GM21786 (cell line): Measurements from ENCODE around the gene FADS1.

Experiments used
- ATAC-seq: cut with Tn5 transposase; IDR thresholded peaks from one replicate; pipeline ENCODE4 v1.9.1; 2021; ENCODE audit not compliant: unreplicated experiment

Gene FADS1

DNA sequence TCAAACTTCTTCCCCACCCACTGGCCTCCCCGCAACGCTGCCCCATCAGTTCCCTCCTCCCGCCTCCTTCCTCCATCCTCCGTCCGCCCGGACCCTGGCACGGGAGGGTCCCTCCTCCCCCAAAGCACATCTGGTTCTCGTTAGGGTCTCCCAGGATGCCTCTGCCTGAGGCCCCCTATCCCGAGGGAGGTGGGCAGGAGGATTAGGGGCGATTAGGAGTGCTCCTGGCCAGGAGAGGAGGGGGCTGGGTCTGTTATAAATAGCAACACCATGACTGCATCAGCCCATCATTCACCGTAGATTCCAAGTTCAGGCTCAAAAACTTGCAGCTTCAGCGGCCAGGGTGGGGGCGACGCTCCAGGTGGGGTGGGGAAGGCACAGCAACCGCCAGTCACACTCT is 54.0 kb downstream of the FADS1 start:
- ATAC-seq = no peak

DNA sequence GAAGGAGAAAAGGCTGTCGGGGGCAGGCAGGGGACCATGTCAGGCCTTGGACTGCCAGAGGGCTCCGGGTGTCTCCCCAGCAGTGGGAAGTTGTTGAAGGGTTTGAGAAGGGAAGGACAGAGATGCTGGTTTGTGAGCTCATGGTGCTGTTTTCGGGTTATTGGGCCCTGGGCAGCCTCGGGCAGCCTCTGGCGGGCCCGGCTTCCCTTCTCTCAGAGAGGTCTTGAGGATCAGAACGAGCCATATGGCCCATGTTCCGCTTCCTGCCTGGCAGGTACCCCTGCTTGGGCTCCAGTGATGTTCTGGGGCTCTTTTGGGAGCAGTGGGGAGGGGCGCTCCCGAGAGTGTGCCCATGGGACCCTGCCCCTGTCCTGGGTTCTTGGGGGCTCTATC is 54.6 kb downstream of the FADS1 start:
- no peak for ATAC-seq

DNA sequence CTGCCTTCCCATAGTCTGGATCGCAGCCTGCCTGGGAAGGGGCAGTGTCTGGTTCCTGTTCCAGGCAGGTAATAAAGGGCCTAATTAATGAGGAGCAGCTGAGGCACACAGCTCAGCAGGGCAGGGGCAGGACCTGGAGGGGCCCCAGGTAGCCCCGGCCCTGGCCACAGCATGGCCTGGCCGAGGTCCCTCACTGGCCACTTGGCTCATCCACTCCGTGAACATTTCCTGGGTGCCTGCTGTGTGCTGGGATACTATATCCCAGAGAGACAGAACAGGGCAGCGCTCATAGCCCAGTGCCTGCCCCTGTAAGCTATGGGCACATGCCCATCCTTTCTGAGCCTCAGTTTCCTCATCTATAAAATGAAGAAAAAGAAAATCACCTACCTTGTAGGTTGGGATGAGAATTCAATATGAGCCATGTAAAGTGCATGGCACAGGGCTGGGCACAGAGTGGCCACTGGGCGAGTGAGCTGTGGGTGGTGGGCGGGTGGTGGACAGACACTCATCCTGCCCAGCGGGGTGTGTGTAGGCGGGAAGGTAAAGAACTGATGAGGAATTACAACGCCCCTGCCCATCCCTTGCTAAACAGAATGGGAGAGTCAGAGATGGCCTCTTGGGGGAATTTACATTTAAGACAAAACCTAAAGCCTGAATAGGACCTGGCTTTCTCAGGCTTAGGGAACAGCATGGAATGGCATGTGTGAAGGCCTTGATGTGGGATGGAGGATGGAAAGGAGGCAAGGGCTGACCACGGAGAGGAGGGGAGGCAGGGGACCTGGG is 55.2 kb downstream of the FADS1 start:
- ATAC-seq = no peak

DNA sequence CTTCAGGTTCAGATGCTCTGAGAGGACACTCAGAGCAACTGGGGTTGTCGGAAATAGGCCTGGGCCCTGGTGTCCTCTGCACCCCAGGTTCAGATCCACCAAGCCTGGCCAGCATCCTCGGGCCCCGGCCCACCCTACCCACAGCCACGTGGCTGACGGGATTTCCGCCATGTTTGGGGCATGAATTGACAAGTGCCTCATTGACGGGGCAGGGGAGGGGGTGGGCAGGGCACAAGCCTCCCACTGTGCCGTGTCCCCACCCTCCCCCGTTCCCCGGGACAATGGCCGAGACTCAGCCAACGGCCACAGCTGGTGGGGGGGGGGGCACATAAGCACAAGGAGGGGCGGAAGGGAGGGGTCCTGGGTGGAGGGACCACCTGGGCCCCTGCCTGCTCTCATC is 55.9 kb downstream of the FADS1 start:
- no peak for ATAC-seq

GRCh38 chr11:61757213-61757862 is 59.5 kb downstream of the FADS1 start:
- ATAC-seq = no peak

GRCh38 chr11:61756452-61757212 is 60.2 kb downstream of the FADS1 start:
- peak; percentile 73 for ATAC-seq

- ATAC-seq = no peak
Observed at GRCh38 chr11:61756147-61756451, 60.7 kb downstream of the FADS1 start.

DNA sequence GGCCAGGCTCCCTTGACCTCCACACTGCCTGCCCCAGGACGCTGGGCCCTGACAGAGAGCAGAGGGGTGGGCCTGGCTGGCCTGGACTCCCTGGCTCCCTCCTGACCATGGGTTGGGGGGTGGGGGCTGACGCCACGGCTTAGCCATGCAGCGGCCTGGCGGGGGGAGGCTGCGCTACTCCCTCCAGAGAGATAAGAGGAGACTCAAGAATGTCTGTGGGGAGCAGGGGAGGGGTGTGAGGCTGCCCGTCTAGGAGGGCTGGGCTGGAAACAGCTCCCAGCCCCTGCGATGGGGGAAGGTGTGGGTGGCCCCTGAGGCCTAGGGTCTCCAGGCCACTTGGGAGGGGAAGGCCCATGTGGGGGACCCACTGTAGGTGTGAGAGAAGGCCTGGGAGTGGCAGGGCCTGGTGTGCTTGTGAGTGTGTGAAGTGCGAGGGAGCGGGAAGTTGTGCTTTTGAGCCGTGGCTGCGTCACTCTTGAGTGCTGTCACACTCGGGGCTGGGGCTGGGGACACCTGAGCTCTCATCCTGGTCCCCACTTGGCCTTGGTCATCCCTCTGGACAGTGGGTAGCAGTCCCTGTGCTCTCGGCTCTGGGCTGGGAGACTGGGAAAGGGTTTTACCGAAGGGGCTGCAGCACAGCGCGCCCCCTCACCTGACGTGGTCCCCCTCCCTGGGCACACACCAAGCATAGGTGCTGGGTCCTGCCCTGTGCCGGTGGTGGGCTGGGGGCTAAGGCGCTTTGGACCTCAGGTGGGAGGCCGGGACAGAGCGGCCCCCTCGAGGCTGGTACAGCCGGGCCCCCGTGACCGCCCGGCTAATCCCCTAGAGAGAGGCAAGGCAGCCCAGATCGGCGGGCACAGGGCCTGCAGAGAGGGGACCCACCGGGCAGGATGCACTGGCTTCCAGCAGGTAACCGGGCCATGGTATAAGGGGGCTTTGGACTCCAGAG is 62.0 kb downstream of the FADS1 start:
- ATAC-seq = no peak

DNA sequence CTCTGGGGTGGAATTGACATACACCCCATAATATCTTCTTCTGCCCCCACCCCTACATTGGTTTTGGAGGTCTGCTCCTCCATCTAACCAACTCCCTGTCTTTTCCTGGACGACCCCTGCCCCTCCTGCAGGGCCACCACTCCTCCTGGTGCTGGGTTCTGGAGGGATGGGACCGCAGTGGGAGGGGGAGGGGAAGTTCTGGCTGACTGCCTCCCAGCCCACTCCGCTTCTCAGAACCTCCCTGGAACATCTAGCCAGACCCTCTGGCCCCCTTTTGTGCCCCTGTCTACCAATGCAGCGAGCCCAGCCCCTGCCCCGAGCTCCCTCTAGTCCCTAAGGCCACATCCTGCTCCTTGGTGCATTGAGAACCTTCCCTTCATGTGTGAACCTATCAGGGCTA is 63.1 kb downstream of the FADS1 start:
- no peak for ATAC-seq

DNA sequence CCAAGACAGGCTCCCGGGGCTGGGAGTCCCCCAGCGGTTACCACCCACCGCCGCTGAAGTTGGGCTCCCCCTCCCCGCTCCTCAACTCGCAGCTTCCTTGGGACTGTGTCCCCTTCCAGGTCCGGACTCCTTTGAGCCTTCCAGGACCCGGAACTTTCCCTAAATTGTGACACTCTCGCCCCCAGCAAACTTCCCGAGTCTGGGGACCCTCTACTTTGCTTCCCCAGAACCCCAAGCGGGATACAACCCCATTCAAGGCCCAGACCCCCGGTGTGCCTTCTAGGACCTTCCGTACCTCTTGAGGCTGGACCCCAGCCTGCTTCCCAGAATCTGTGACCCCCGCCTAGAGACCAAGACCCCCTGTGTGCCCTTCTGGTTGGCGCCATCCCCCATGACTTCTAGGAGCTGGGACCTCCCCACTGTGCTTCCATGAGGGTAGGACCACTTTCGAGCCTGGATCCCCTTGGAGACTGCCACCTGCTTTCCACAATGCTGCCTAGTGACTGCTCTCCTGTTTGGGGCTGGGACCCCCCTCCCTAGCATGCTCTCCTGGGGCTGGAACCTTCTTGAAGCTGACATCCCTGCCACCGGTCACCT is 63.8 kb downstream of the FADS1 start:
- ATAC-seq = no peak

DNA sequence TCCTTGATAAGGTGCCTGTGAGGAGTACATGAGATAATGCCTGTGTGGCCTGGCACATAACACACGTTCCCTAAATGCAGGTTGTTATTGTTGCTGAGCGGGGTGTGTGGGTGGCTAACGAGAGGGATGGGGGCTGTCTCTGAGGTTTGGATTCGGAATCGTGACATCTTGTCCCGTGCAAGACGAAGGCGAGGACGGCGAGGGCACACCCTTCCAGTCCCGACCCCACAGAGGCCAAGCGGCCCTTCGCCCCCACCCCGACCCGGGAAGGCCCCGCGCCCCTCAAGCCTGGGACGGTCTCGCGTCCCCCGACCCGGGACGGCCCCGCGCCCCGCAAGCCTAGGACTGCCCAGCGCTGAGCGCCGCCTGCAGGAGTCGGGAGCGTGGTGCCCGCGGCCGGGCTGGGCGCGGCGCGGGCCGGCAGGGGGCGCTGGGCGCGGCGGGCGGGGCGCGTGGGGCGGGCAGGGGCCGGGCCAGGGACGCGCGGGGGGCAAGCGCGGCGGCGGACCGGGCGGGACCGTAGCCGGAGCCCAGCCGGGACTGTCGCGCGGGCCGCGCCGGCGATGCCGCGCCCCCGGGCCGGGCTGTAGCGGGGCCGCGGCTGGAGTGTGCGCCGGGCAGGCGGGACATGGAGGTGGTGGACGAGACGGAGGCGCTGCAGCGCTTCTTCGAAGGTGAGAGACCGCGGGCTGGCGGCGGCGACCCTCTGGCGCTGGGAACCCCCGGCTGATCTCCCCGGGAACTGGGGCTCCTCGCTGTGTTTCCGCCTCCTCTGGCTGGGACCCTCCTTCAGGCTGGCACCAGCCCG is 64.5 kb downstream of the FADS1 start, which contains the start of gene MYRF:
Gene MYRF, plus strand, starts transcription at position 520 of the 808 bp plus-strand sequence. Its CDS starts 109 bp downstream, at position 629.
- no peak for ATAC-seq

- ATAC-seq = no peak
Observed at GRCh38 chr11:61751384-61751783, 65.4 kb downstream of the FADS1 start.

- no peak for ATAC-seq
Observed at GRCh38 chr11:61750631-61751273, 66.1 kb downstream of the FADS1 start.
